OCI-LY3 (cell line): ENCODE results near the gene RNPEPL1.

ENCODE experiments used
- H2AFZ ChIP-seq: fragments of 200-600, 300-600 bp; shearing (Covaris generic); 2 replicates; pipeline ENCODE4 v1.6.0; 2014; ENCODE audit warnings: antibody characterized with exemption, low read depth, low read length
- H3K27ac ChIP-seq: fragments of 200-600, 300-600 bp; sonication (generic); 2 replicates; pipeline ENCODE4 v1.5.1; 2014; ENCODE audit warnings: mild to moderate bottlenecking, low read length, moderate library complexity, mixed read lengths
- H3K27me3 ChIP-seq: fragments of 200-600, 300-600 bp; sonication (generic); 2 replicates; pipeline ENCODE4 v1.6.1; 2014; ENCODE audit warnings: low read depth, low read length, mixed read lengths
- H3K36me3 ChIP-seq: fragments of 200-600, 300-600 bp; sonication (generic); replicated peaks from 2 replicates; pipeline ENCODE3; 2014; ENCODE audit warnings: low read depth, low read length, mixed read lengths
- H3K4me1 ChIP-seq: fragments of 300-600, 200-600 bp; sonication (generic); 2 replicates; pipeline ENCODE4 v1.6.1; 2014; ENCODE audit warnings: low read length, mixed read lengths
- H3K4me2 ChIP-seq: fragments of 200-600, 300-600 bp; sonication (generic); 2 replicates; pipeline ENCODE4 v1.6.1; 2014; ENCODE audit warnings: low read length, mixed read lengths
- H3K4me3 ChIP-seq: fragments of 300-600, 200-600 bp; sonication (generic); 2 replicates; pipeline ENCODE4 v1.5.1; 2014; ENCODE audit warnings: antibody characterized with exemption, mild to moderate bottlenecking, low read length, moderate library complexity
- H3K79me2 ChIP-seq: fragments of 300-600, 200-600 bp; shearing (Covaris generic); 2 replicates; pipeline ENCODE4 v1.6.1; 2014; ENCODE audit warnings: mild to moderate bottlenecking, low read length, mixed read lengths
- H3K9ac ChIP-seq: fragments of 300-600, 200-600 bp; shearing (Covaris generic); 2 replicates; pipeline ENCODE4 v1.6.0; 2014; ENCODE audit warnings: mild to moderate bottlenecking, low read length, moderate library complexity
- H3K9me3 ChIP-seq: fragments of 200-600, 300-600 bp; shearing (Covaris generic); 2 replicates; pipeline ENCODE4 v1.6.1; 2014; ENCODE audit warnings: low read length, mixed read lengths; ENCODE audit not compliant: insufficient read depth
- H4K20me1 ChIP-seq: fragments of 200-600, 300-600 bp; sonication (generic); 2 replicates; pipeline ENCODE4 v1.6.1; 2016; ENCODE audit warnings: low read length, mixed read lengths; ENCODE audit not compliant: insufficient read depth
- CTCF ChIP-seq: fragments of 200-600, 300-600 bp; sonication (generic); IDR thresholded peaks from 2 replicates; pipeline ENCODE4 v1.5.1; 2014; ENCODE audit warnings: antibody characterized with exemption, low read length, low read depth
- EZH2phosphoT487 ChIP-seq: fragments of 200-600 bp; shearing (Covaris generic); IDR thresholded peaks from 2 replicates; pipeline ENCODE4 v1.6.1; 2018; ENCODE audit warnings: antibody characterized with exemption, mixed run types, low read depth

Gene RNPEPL1

DNA sequence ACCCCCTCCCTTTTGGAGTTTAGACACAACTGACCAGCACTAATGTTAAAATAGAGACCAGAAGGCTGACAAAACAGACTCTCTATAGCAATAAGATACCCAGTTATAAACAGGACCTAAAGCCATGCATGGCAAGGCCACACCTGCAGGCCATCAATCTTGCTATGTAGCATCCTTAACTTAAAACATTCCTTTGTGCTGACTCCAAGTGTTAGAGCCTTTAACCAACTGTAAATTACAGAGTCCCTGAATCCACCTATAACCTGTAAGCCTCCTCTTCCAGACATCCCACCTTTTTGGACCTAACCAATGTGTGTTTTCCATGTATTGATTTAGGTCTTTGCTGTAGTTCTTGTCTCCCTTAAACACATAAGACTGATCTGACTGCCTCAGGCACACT is 28.4 kb upstream of the RNPEPL1 start:
- no peak overlapping the region for H3K4me3 ChIP-seq
- H3K9me3 ChIP-seq = no peaks in the 10 kb centered on the region
- no peak overlapping the region for H3K4me2 ChIP-seq
- H3K27me3 ChIP-seq = no peaks in the 10 kb centered on the region
- H3K27ac ChIP-seq = no peak overlapping the region
- no peaks in the 10 kb centered on the region for H3K79me2 ChIP-seq
- H4K20me1 ChIP-seq = no peaks in the 10 kb centered on the region
- H3K36me3 ChIP-seq = peaks cover 19% of the 10 kb centered on the region
- H3K4me1 ChIP-seq = no peaks in the 10 kb centered on the region
- no peak overlapping the region for H3K9ac ChIP-seq
- TF ChIP-seq CTCF (no peak), EZH2phosphoT487 (no peak)
- H2AFZ ChIP-seq = no peak overlapping the region

- Histone ChIP-seq H3K9me3 (no peaks in the 10 kb centered on the region), H3K4me1 (no peaks in the 10 kb centered on the region), H3K27me3 (no peaks in the 10 kb centered on the region), H3K79me2 (peaks cover 16% of the 10 kb centered on the region; the same call in 1 of the 2 replicates), H3K4me2 (no peak overlapping the region), H3K9ac (no peak overlapping the region), H3K36me3 (peaks cover 37% of the 10 kb centered on the region), H3K4me3 (no peak overlapping the region), H2AFZ (no peak overlapping the region), H3K27ac (no peak overlapping the region), H4K20me1 (0 out of 2 replicates have a peak, but pooled peaks cover under 1% of the 10 kb centered on the region)
- TF ChIP-seq EZH2phosphoT487 = no peak
- TF ChIP-seq CTCF = no peak
Observed at GRCh38 chr2:240551288-240551687, 17.0 kb upstream of the RNPEPL1 start.

DNA sequence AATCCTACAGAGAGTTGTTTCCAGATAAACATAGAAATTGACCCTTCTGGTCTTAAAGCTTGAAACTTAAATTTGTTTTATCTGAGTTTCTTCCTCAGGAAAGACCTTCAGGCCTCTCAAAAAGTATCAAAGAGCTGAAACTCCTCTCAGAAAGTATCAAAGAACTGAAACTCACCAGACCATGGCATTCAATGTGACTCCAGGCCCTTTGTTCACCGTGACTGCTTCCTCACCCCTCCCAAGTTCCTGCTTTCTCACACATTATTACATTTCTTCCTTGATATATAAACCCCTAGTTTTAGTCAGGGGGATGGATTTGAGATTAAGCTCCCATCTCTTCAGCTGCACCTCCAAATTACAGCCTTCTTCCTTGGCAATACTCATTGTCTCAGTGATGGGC is 16.5 kb upstream of the RNPEPL1 start:
- Histone ChIP-seq H3K36me3 (peaks cover 37% of the 10 kb centered on the region), H3K4me3 (no peak overlapping the region), H3K27me3 (no peaks in the 10 kb centered on the region), H3K27ac (no peak overlapping the region), H3K4me1 (no peaks in the 10 kb centered on the region), H2AFZ (no peak overlapping the region), H3K9ac (no peak overlapping the region), H3K4me2 (no peak overlapping the region), H3K79me2 (peaks cover 21% of the 10 kb centered on the region), H3K9me3 (no peaks in the 10 kb centered on the region), H4K20me1 (0 out of 2 replicates have a peak, but pooled peaks cover 5% of the 10 kb centered on the region)
- no peak for TF ChIP-seq CTCF
- TF ChIP-seq EZH2phosphoT487 = no peak

- Histone ChIP-seq H3K4me2 (no peak overlapping the region), H3K4me3 (no peak overlapping the region), H3K36me3 (peaks cover 46% of the 10 kb centered on the region), H3K9ac (no peak overlapping the region), H3K27me3 (no peaks in the 10 kb centered on the region), H3K4me1 (peaks cover 1% of the 10 kb centered on the region), H3K9me3 (no peaks in the 10 kb centered on the region), H3K27ac (no peak overlapping the region), H3K79me2 (peaks cover 43% of the 10 kb centered on the region), H2AFZ (no peak overlapping the region), H4K20me1 (peaks cover 5% of the 10 kb centered on the region; the same call in 1 of the 2 replicates)
- no peak for TF ChIP-seq EZH2phosphoT487
- no peak for TF ChIP-seq CTCF
Observed at GRCh38 chr2:240553956-240554480, 14.3 kb upstream of the RNPEPL1 start.
